Panc1 (cell line): Measurements from ENCODE around the gene RC3H1. TPM values are rescaled to one million over a fixed set of nuclear protein-coding genes. Genes with fewer than 3 reads are reported as not detected.

Experiments
- ATAC-seq: fragments of 200-7000 bp; cut with Tn5 transposase; 2 replicates; pipeline ENCODE4 v1.9.1; 2020; ENCODE audit warnings: mild to moderate bottlenecking, moderate library complexity
- BruUV-seq: library from RNA; stranded (reverse); fragments of 400-500 nt; replicated peaks from 2 replicates; lab custom pipeline; 2021; lab: Mats Ljungman, UMichigan
- CTCF ChIA-PET: fragments of 300-600 bp; sonication (Branson Sonifier 250); formaldehyde crosslinking; loops from one replicate; lab custom pipeline; 2022; ENCODE audit warnings: antibody characterized with exemption; lab: Charles Lee
- POLR2A ChIA-PET: fragments of 300-600 bp; sonication (Branson Sonifier 250); formaldehyde crosslinking; loops from one replicate; lab custom pipeline; 2022; ENCODE audit warnings: antibody characterized with exemption; lab: Charles Lee
- DNase-seq: peaks from one replicate; pipeline ENCODE4 v3.0.0-alpha.2; 2010; ENCODE audit warnings: low read depth, low spot score
- H3K27ac ChIP-seq: 2 replicates; pipeline ENCODE4 v1.5.1; 2011; ENCODE audit warnings: mild to moderate bottlenecking, low read length, inconsistent platforms
- H3K27me3 ChIP-seq: fragments of 200-500 bp; sonication (Bioruptor generic); 2 replicates; pipeline ENCODE4 v1.6.0; 2014; ENCODE audit warnings: low read length, inconsistent platforms; ENCODE audit not compliant: control insufficient read depth, insufficient read depth
- H3K36me3 ChIP-seq: fragments of 200-500 bp; sonication (Bioruptor generic); 2 replicates; pipeline ENCODE4 v1.5.1; 2014; ENCODE audit warnings: inconsistent platforms, mild to moderate bottlenecking, low read length, moderate library complexity; ENCODE audit not compliant: control insufficient read depth, insufficient read depth
- H3K4me1 ChIP-seq: 2 replicates; pipeline ENCODE4 v1.5.1; 2011; ENCODE audit warnings: inconsistent platforms, mild to moderate bottlenecking, low read length, moderate library complexity; ENCODE audit not compliant: control insufficient read depth, insufficient read depth
- H3K4me3 ChIP-seq, 2 experiments: 2 replicates each; pipeline ENCODE4 v1.5.1; 2011 to 2012; ENCODE audit warnings: low read depth in 2 of 2, low read length in 2 of 2, mild to moderate bottlenecking in 2 of 2, inconsistent platforms in 1 of 2, moderate library complexity in 1 of 2
- H3K9me3 ChIP-seq: fragments of 200-500 bp; sonication (Bioruptor generic); 2 replicates; pipeline ENCODE4 v1.5.1; 2014; ENCODE audit warnings: low read depth, mild to moderate bottlenecking, inconsistent platforms, low read length, moderate library complexity; ENCODE audit not compliant: control insufficient read depth, insufficient read depth
- POLR2AphosphoS5 ChIP-seq: IDR thresholded peaks from 2 replicates; pipeline ENCODE4 v1.6.1; 2012; ENCODE audit warnings: mild to moderate bottlenecking, low read depth, low read length, moderate library complexity
- SIN3A ChIP-seq: IDR thresholded peaks from 2 replicates; pipeline ENCODE4 v1.6.1; 2012; ENCODE audit warnings: low read depth, mild to moderate bottlenecking, low read length, moderate library complexity, borderline replicate concordance; ENCODE audit not compliant: insufficient read depth
- TCF7L2 ChIP-seq: IDR thresholded peaks from 2 replicates; pipeline ENCODE4 v1.6.1; 2011; ENCODE audit warnings: mild to moderate bottlenecking, low read depth, low read length, inconsistent platforms
- in situ Hi-C: cut with HindIII; loops from 2 replicates; pipeline ENCODE4 v1.10.0; 2016; ENCODE audit warnings: low sequenced_read_pairs, low pct_unique_long_range_greater_than_20kb
- intact Hi-C: fragments of 100-400 bp; cut with micrococcal nuclease; formaldehyde crosslinking; loops from one replicate; pipeline ENCODE4 v1.10.0; 2022; ENCODE audit not compliant: unreplicated experiment
- total RNA-seq: library from RNA; stranded (reverse); gene quantifications from one replicate; pipeline ENCODE4 v1.2.1, GENCODE V29; 2021; ENCODE audit not compliant: unreplicated experiment
- TF ChIP-seq, protein P1 (sequence below): fragments of 450-650 bp; IDR thresholded peaks from 2 replicates; pipeline ENCODE4 v1.5.1; 2017; ENCODE audit warnings: mild to moderate bottlenecking
- TF ChIP-seq, protein P2 (sequence below), 2 experiments: IDR thresholded peaks; 2 replicates each; pipeline ENCODE4 v1.6.1; 2011 to 2012; ENCODE audit warnings: low read depth in 2 of 2, control low read depth in 1 of 2, low read length in 1 of 2, mild to moderate bottlenecking in 1 of 2, moderate library complexity in 1 of 2; ENCODE audit not compliant: insufficient read depth in 1 of 2

Gene RC3H1
- total RNA-seq, 1 experiment from 2014 or later = 21.4 TPM

DNA sequence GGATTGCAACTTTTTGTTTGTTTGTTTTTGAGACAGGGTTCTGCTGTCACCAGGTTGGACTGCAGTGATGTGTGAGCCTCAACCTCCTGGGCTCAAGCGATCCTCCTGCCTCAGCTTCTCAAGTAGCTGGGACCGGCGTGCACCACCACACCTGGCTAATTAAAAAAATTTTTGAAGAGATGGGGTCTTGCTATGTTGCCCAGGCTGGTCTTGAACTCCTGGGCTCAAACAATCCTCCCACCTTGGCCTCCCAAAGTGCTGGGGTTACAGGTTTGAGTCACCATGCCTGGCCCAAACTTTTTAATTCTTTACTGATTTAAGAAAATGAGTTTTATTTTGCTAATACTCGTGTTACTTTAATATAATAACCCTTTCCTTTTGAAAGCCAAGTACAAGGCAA is 73.6 kb downstream of the RC3H1 start:
- Histone ChIP-seq H3K27me3 (no peaks in the 10 kb centered on the region), H3K9me3 (no peaks in the 10 kb centered on the region), H3K4me1 (no peaks in the 10 kb centered on the region), H3K27ac (no peak overlapping the region), H3K4me3 (no peak overlapping the region), H3K36me3 (peaks cover 14% of the 10 kb centered on the region)
- in situ Hi-C loops = no loop called here
- DNase-seq (no peak), ATAC-seq (no peak)
- POLR2A ChIA-PET = no interaction called here
- TF ChIP-seq, protein P1, sequence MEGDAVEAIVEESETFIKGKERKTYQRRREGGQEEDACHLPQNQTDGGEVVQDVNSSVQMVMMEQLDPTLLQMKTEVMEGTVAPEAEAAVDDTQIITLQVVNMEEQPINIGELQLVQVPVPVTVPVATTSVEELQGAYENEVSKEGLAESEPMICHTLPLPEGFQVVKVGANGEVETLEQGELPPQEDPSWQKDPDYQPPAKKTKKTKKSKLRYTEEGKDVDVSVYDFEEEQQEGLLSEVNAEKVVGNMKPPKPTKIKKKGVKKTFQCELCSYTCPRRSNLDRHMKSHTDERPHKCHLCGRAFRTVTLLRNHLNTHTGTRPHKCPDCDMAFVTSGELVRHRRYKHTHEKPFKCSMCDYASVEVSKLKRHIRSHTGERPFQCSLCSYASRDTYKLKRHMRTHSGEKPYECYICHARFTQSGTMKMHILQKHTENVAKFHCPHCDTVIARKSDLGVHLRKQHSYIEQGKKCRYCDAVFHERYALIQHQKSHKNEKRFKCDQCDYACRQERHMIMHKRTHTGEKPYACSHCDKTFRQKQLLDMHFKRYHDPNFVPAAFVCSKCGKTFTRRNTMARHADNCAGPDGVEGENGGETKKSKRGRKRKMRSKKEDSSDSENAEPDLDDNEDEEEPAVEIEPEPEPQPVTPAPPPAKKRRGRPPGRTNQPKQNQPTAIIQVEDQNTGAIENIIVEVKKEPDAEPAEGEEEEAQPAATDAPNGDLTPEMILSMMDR = no peak
- TF ChIP-seq SIN3A = no peak
- TF ChIP-seq POLR2AphosphoS5 = no peak
- TF ChIP-seq, protein P2, sequence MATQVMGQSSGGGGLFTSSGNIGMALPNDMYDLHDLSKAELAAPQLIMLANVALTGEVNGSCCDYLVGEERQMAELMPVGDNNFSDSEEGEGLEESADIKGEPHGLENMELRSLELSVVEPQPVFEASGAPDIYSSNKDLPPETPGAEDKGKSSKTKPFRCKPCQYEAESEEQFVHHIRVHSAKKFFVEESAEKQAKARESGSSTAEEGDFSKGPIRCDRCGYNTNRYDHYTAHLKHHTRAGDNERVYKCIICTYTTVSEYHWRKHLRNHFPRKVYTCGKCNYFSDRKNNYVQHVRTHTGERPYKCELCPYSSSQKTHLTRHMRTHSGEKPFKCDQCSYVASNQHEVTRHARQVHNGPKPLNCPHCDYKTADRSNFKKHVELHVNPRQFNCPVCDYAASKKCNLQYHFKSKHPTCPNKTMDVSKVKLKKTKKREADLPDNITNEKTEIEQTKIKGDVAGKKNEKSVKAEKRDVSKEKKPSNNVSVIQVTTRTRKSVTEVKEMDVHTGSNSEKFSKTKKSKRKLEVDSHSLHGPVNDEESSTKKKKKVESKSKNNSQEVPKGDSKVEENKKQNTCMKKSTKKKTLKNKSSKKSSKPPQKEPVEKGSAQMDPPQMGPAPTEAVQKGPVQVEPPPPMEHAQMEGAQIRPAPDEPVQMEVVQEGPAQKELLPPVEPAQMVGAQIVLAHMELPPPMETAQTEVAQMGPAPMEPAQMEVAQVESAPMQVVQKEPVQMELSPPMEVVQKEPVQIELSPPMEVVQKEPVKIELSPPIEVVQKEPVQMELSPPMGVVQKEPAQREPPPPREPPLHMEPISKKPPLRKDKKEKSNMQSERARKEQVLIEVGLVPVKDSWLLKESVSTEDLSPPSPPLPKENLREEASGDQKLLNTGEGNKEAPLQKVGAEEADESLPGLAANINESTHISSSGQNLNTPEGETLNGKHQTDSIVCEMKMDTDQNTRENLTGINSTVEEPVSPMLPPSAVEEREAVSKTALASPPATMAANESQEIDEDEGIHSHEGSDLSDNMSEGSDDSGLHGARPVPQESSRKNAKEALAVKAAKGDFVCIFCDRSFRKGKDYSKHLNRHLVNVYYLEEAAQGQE (IDR thresholded peaks at IDR 0.05; ENCODE audit: insufficient read depth in 1 of 2, low read depth in 2 of 2, low read length in 1 of 2) = no peak
- TF ChIP-seq TCF7L2 = no peak
- intact Hi-C loops = no loop called here
- CTCF ChIA-PET = no interaction called here
- no TSS peak for BruUV-seq

DNA sequence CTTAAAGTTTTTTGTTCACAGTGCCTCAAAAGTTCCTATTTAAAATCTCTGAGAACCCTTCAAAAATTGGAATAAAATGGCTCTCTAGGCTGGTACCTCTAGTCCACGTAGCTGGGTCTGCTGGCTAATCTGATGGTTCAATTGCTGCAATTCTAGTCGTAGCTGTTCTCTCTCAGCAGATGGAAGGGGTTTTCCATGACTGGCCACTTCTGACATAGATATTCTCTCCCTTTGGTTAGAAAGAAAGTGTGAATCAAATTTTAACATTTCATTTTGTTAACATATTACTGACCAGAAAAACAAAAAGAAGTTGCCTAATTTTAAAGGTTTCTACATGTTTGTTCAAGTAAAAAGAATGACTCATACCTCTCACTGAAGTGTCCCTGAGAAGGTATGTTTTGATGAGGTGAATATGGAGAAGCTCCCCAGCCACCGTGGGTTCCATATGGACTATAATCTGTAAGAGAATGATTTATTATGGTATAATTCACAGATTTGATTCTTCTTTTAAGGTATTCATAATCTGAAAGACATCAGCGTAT is 75.7 kb downstream of the RC3H1 start:
- ATAC-seq = no peak
- BruUV-seq = no TSS peak
- intact Hi-C loops (no loop called here), in situ Hi-C loops (no loop called here)
- Histone ChIP-seq H3K9me3 (no peaks in the 10 kb centered on the region), H3K27ac (no peak overlapping the region), H3K36me3 (peaks cover 14% of the 10 kb centered on the region), H3K27me3 (no peaks in the 10 kb centered on the region), H3K4me1 (no peaks in the 10 kb centered on the region), H3K4me3 (no peak overlapping the region)
- DNase-seq = no peak
- POLR2A ChIA-PET = interaction anchor here (0.7 kb wide), 1 partner anchor 10 kb away, joined by 3 read pairs; no protein-coding TSS in a partner anchor
- CTCF ChIA-PET = no interaction called here
- TF ChIP-seq POLR2AphosphoS5 (no peak), TCF7L2 (no peak), SIN3A (no peak)
- TF ChIP-seq, protein P1 = no peak
- TF ChIP-seq, protein P2 (IDR thresholded peaks at IDR 0.05; ENCODE audit: insufficient read depth in 1 of 2, low read depth in 2 of 2, low read length in 1 of 2) = no peak
